Gastroesophageal sphincter (tissue), 4 donors: Measurements from ENCODE around the gene UTP14A. TPM values are rescaled to one million over a fixed set of nuclear protein-coding genes. Genes with fewer than 3 reads are reported as not detected.
"Not testable (repeated sequence)": the region's sequence is repeated elsewhere in the genome, so short reads cannot be mapped to it uniquely, and the experiment has no call there.

Experiments
- ATAC-seq: fragments of 150-250 bp; one replicate; pipeline ENCODE4 v1.9.1; 2016; ENCODE audit warnings: mild to moderate bottlenecking, moderate library complexity
- H3K27ac ChIP-seq, 4 donors: fragments of 200-600 bp; sonication (generic) in 3 of 4; 1 replicate in 3 of 4; 2 replicates in 1 of 4; pipeline ENCODE4 v1.5.1; 2016 to 2019
- H3K27me3 ChIP-seq: fragments of 200-600 bp; sonication (generic); one replicate; pipeline ENCODE4 v1.5.1; 2019
- H3K36me3 ChIP-seq, 2 donors: fragments of 200-600 bp; sonication (generic); one replicate each; pipeline ENCODE4 v1.5.1; 2019; ENCODE audit warnings: control low read depth in 1 of 2
- H3K4me1 ChIP-seq, 3 donors: fragments of 200-600 bp; sonication (generic); 1 replicate in 2 of 3; 2 replicates in 1 of 3; pipeline ENCODE4 v1.5.1; 2016 to 2019; ENCODE audit warnings: control low read depth in 2 of 3
- H3K4me3 ChIP-seq, 2 donors: fragments of 200-600 bp; sonication (generic); one replicate each; pipeline ENCODE4 v1.5.1; 2019; ENCODE audit warnings: mild to moderate bottlenecking in 1 of 2, moderate library complexity in 1 of 2
- H3K9me3 ChIP-seq, 3 donors: fragments of 200-600 bp; sonication (generic); one replicate each; pipeline ENCODE4 v1.5.1; 2017 to 2019; ENCODE audit warnings: control low read depth in 2 of 3
- EP300 ChIP-seq: sonication (generic); formaldehyde crosslinking; IDR thresholded peaks from one replicate; pipeline ENCODE4 v1.6.1; 2017; ENCODE audit warnings: antibody characterized with exemption, mild to moderate bottlenecking
- POLR2A ChIP-seq, 2 donors: fragments of 450-650 bp; IDR thresholded peaks; one replicate each; pipeline ENCODE4 v1.6.1; 2017; ENCODE audit warnings: antibody characterized with exemption in 2 of 2, mild to moderate bottlenecking in 2 of 2, moderate library complexity in 1 of 2
- POLR2AphosphoS5 ChIP-seq: sonication (generic); formaldehyde crosslinking; IDR thresholded peaks from one replicate; pipeline ENCODE4 v1.6.1; 2017; ENCODE audit warnings: antibody characterized with exemption
- WGBS, 2 donors: methylation state at CpG; one replicate each; pipeline ENCODE4 v1.1.5; 2018; ENCODE audit warnings: low coverage in 1 of 2; 5-methylcytosine and 5-hydroxymethylcytosine counted together
- total RNA-seq, 4 donors: library from RNA; depleted of rRNA; stranded (reverse); fragments of >200 nt; gene quantifications; one replicate each; pipeline ENCODE4 v1.1.0, GENCODE V29; 2016
- TF ChIP-seq, protein P1 (sequence below), 4 experiments: fragments of 200-600 bp in 2 of 4; fragments of 450-650 bp in 2 of 4; sonication (generic) in 1 of 4; IDR thresholded peaks; one replicate each; pipeline ENCODE4 v1.5.1; 2017 to 2019; ENCODE audit warnings: antibody characterized with exemption in 4 of 4, mild to moderate bottlenecking in 2 of 4, moderate library complexity in 2 of 4

UTP14A gene, protein sequence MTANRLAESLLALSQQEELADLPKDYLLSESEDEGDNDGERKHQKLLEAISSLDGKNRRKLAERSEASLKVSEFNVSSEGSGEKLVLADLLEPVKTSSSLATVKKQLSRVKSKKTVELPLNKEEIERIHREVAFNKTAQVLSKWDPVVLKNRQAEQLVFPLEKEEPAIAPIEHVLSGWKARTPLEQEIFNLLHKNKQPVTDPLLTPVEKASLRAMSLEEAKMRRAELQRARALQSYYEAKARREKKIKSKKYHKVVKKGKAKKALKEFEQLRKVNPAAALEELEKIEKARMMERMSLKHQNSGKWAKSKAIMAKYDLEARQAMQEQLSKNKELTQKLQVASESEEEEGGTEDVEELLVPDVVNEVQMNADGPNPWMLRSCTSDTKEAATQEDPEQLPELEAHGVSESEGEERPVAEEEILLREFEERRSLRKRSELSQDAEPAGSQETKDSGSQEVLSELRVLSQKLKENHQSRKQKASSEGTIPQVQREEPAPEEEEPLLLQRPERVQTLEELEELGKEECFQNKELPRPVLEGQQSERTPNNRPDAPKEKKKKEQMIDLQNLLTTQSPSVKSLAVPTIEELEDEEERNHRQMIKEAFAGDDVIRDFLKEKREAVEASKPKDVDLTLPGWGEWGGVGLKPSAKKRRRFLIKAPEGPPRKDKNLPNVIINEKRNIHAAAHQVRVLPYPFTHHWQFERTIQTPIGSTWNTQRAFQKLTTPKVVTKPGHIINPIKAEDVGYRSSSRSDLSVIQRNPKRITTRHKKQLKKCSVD
- 10 to 100 TPM; 12.5 to 17.6 (median 15.9) TPM for total RNA-seq

DNA sequence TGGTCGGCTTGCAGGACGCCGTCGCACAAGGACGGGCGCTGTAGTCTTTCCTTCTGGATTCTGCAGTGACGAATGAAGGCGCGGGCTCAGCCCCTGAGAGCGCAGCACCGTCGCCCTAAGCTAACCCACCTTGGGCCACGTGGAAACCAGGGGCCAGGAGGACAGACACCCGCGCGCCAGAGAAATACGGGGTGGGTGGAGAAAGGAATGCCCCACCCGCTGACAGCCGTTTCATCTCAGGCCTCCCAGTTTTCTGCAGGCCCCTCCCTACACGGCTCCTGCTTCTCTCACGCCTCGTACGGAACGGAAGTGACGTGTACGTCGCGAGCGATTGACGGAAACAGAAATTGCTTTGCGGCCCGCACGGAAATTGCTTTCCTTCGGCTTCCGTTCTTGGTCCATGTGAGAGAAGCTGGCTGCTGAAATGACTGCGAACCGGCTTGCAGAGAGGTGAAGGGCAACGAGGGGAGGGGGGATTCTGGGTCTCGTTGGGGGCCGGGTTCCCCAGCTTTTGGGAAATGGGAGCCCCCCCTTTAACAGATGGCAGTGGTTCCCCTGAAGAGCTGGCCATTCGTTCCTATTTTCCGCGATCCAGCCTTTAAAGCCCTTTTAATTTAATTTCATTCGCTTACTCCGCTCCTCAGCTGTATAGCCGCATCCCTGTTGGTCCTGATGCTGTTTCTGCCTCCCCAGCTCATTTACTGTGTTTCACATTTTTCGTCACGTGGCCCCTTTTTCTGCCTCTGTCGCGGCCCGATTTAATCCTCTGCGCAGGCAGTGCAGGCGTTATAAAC, at the start of gene UTP14A:
Gene UTP14A, plus strand, starts transcription at position 378 of the 794 bp plus-strand sequence. Its CDS starts 47 bp downstream, at position 425.
- Histone ChIP-seq H3K9me3 (no peaks in the 10 kb centered on the region), H3K27ac (peak within 1 kb of the TSS; percentile 68 to 83 (median 81)), H3K27me3 (no peaks in the 10 kb centered on the region), H3K36me3 (peaks cover 0 to 32% of the 10 kb centered on the region in 2 donors), H3K4me1 (peaks cover 0 to 8% (median 3%) of the 10 kb centered on the region in 3 donors), H3K4me3 (peak within 1 kb of the TSS; percentile 69 to 71)
- WGBS, 2 donors: 0% methylated on average over 5 of the region's 53 CpGs; no CpG with 5 or more reads in 1 of the 2 donors
- peak; percentile 99 for ATAC-seq
- TF ChIP-seq, protein P1, sequence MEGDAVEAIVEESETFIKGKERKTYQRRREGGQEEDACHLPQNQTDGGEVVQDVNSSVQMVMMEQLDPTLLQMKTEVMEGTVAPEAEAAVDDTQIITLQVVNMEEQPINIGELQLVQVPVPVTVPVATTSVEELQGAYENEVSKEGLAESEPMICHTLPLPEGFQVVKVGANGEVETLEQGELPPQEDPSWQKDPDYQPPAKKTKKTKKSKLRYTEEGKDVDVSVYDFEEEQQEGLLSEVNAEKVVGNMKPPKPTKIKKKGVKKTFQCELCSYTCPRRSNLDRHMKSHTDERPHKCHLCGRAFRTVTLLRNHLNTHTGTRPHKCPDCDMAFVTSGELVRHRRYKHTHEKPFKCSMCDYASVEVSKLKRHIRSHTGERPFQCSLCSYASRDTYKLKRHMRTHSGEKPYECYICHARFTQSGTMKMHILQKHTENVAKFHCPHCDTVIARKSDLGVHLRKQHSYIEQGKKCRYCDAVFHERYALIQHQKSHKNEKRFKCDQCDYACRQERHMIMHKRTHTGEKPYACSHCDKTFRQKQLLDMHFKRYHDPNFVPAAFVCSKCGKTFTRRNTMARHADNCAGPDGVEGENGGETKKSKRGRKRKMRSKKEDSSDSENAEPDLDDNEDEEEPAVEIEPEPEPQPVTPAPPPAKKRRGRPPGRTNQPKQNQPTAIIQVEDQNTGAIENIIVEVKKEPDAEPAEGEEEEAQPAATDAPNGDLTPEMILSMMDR (IDR thresholded peaks at IDR 0.05): no peak
- TF ChIP-seq POLR2A (IDR thresholded peaks at IDR 0.05) (peak in 1 of 2 donors; percentile 21), POLR2AphosphoS5 (peak; percentile 64)

DNA sequence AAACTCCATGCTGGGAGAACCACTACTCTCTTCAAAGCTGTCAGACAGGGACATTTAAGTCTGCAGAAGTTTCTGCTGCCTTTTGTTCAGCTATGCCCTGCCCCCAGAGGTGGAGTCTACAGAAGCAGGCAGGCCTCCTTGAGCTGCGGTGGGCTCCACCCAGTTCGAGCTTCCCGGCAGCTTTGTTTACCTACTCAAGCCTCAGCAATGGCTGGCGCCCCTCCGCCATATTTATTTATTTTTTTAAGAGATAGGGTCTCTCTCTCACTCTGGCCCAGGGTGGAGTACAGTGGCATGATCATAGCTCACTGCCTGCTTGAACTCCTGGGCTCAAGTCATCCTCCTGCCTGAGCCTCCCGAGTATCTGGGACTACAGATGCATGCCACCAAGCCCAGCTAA, 46.8 kb upstream of the UTP14A start:
- no CpG with 5 or more reads among the region's 6 CpGs for WGBS, 2 donors
- H3K4me1 ChIP-seq, H3K27ac ChIP-seq, H3K4me3 ChIP-seq, ATAC-seq, H3K36me3 ChIP-seq, H3K9me3 ChIP-seq, H3K27me3 ChIP-seq: not testable (repeated sequence)

DNA sequence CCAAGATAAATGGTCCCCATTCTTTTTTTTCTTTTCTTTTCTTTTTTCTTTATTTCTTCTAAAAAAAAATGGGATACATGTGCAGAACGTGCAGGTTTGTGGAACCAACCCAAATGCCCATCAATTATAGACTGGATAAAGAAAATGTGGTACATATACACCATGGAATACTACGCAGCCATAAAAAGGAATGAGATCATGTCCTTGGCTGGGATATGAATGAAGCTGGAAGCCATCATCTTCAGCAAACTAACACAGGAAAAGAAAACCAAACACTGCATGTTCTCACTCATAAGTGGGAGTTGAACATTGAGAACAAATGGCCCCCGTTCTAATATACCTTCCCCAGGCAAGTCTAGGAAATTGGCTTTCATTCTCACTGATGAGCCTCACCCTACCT, 39.6 kb upstream of the UTP14A start:
- 90% methylated on average over 1 of the region's 3 CpGs; no CpG with 5 or more reads in 1 of the 2 donors for WGBS, 2 donors
- H3K4me1 ChIP-seq, H3K4me3 ChIP-seq, ATAC-seq, H3K27ac ChIP-seq, H3K9me3 ChIP-seq, H3K27me3 ChIP-seq, H3K36me3 ChIP-seq: not testable (repeated sequence)

DNA sequence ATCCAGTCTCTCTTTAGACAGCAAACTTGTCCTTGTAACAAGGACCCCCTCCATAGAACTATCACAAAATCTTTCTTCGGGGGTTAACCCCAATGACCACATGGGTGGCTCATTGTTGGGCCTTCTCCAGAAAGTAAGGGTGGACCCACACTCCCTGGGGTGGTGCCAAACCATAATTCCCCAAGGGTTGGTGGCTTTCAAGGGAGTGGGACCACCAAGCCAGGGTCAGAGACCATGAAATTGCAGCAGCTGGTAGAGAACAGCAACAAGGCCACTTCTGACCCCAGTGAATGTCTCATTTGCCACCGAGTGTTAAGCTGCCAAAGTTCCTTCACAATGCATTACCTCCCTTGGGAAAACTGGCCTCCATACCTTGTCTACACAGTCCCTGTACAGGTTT, 33.4 kb upstream of the UTP14A start:
- Histone ChIP-seq H3K9me3 (no peaks in the 10 kb centered on the region), H3K27me3 (no peaks in the 10 kb centered on the region), H3K4me1 (no peaks in the 10 kb centered on the region), H3K27ac (no peak overlapping the region), H3K36me3 (no peaks in the 10 kb centered on the region), H3K4me3 (no peak overlapping the region)
- no CpG with 5 or more reads among the region's 2 CpGs for WGBS, 2 donors
- no peak for ATAC-seq
- TF ChIP-seq, protein P1 (IDR thresholded peaks at IDR 0.05): no peak
- TF ChIP-seq POLR2AphosphoS5 (no peak), EP300 (no peak)

DNA sequence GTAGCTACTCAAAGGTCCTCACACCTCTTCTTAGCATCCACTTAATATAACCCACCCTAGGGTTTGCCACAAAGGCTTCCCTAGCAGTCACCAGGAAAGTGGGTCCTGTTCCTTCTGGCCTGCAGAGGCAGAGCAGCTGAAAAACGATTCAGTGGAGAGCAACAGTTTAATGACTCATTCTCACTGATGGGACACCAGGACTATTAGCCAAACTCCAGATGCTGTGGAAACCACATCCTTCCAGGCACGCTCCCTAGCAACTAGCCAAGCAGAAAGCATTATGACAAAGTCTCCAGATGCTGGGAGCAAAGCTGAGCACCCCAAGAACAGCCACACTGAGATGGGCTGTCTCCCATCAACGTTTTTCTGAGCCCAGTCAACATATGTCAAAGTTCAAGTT, 30.3 kb upstream of the UTP14A start:
- 33% methylated on average over 1 of the region's 3 CpGs; no CpG with 5 or more reads in 1 of the 2 donors for WGBS, 2 donors
- H3K4me3 ChIP-seq: no peak overlapping the region
- no peaks in the 10 kb centered on the region for H3K27me3 ChIP-seq
- no peak for ATAC-seq
- H3K4me1 ChIP-seq: no peaks in the 10 kb centered on the region
- no peaks in the 10 kb centered on the region for H3K9me3 ChIP-seq
- H3K27ac ChIP-seq: no peak overlapping the region
- TF ChIP-seq, protein P1 (IDR thresholded peaks at IDR 0.05): no peak
- no peak for TF ChIP-seq EP300
- TF ChIP-seq POLR2A (IDR thresholded peaks at IDR 0.05): no peak
- H3K36me3 ChIP-seq: no peaks in the 10 kb centered on the region
